ENCODE results near the gene PAX7.

DNA sequence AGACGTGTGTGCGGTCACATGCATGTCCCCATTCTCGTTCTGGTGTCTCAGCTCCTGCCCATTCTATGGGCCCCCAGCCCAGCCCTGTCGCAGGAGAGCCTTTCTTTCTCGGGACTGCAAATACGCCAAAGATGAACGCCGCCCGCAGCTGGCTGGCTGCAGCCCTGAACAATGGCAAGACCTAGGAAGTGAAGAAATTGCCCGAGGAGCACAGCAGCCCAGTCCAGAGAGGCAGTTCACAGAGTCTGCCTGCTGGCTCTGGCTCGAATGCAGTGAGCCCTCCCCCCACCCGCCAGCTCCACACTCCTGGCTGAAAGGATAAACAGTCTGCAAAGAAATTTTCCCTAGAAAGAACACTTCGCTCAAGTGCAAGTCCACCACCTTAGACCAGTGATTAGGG lies 23.3 kb downstream of the PAX7 start:
- TF ChIP-seq, protein P1, sequence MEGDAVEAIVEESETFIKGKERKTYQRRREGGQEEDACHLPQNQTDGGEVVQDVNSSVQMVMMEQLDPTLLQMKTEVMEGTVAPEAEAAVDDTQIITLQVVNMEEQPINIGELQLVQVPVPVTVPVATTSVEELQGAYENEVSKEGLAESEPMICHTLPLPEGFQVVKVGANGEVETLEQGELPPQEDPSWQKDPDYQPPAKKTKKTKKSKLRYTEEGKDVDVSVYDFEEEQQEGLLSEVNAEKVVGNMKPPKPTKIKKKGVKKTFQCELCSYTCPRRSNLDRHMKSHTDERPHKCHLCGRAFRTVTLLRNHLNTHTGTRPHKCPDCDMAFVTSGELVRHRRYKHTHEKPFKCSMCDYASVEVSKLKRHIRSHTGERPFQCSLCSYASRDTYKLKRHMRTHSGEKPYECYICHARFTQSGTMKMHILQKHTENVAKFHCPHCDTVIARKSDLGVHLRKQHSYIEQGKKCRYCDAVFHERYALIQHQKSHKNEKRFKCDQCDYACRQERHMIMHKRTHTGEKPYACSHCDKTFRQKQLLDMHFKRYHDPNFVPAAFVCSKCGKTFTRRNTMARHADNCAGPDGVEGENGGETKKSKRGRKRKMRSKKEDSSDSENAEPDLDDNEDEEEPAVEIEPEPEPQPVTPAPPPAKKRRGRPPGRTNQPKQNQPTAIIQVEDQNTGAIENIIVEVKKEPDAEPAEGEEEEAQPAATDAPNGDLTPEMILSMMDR (IDR thresholded peaks at IDR 0.05): no peak
- no peak for TF ChIP-seq EP300 (IDR thresholded peaks at IDR 0.05)
- no peak for TF ChIP-seq ESRRA (IDR thresholded peaks at IDR 0.05; ENCODE audit: borderline replicate concordance, low read length)
- TF ChIP-seq CHD4 (IDR thresholded peaks at IDR 0.05; ENCODE audit: borderline replicate concordance): no peak
- no peak for TF ChIP-seq REST (IDR thresholded peaks at IDR 0.05)
- no peak for TF ChIP-seq KDM5A (IDR thresholded peaks at IDR 0.05)
- no peak for TF ChIP-seq RCOR1 (IDR thresholded peaks at IDR 0.05; ENCODE audit: low read depth, low read length)
- no peak for TF ChIP-seq CEBPB (IDR thresholded peaks at IDR 0.05)
- no peak for TF ChIP-seq ZFP36 (IDR thresholded peaks at IDR 0.05; ENCODE audit: borderline replicate concordance, partially characterized antibody)
- no peak for TF ChIP-seq PHF8 (IDR thresholded peaks at IDR 0.05; ENCODE audit: borderline replicate concordance, low read depth)
- no peak for TF ChIP-seq HEYL (CRISPR knock-in tag; IDR thresholded peaks at IDR 0.05)
- no peak for TF ChIP-seq JUN (IDR thresholded peaks at IDR 0.05)
- TF ChIP-seq BHLHE40 (IDR thresholded peaks at IDR 0.05; ENCODE audit: low read depth, low read length): no peak
